HepG2 (cell line): ENCODE measurements around the gene MYOM1. TPM values are rescaled to one million over a fixed set of nuclear protein-coding genes. Genes with fewer than 3 reads are reported as not detected.
A peak's percentile ranks its signal among the peaks of the same experiment; 100 is the strongest.

Experiments used
- ASH2L ChIP-seq: fragments of 300-600, 200-600 bp; sonication (generic); IDR thresholded peaks from 2 replicates; pipeline ENCODE4 v1.7.0; 2017; ENCODE audit warnings: low read depth, mild to moderate bottlenecking, moderate library complexity, mixed read lengths, low read length; ENCODE audit not compliant: insufficient read length
- ATF1 ChIP-seq: IDR thresholded peaks from 2 replicates; pipeline ENCODE4 v1.6.1; 2016; ENCODE audit warnings: mild to moderate bottlenecking, control low read depth
- CREM ChIP-seq, 2 experiments: sonication (generic) in 1 of 2; formaldehyde crosslinking in 1 of 2; IDR thresholded peaks; 2 replicates each; pipeline versions ENCODE4 v1.4.0 to v1.6.1; 2016 to 2020; ENCODE audit warnings: antibody characterized with exemption in 1 of 2, mild to moderate bottlenecking in 1 of 2, missing genetic modification reagents in 1 of 2
- FOXA1 ChIP-seq, 2 experiments: fragments of 450-650 bp in 1 of 2; sonication (generic) in 1 of 2; formaldehyde crosslinking in 1 of 2; IDR thresholded peaks; 2 replicates each; pipeline versions ENCODE4 v1.4.0 to v1.6.1; 2016 to 2020; ENCODE audit warnings: missing genetic modification reagents in 1 of 2
- FOXA3 ChIP-seq: IDR thresholded peaks from 2 replicates; pipeline ENCODE4 v1.6.1; 2016; ENCODE audit warnings: missing genetic modification reagents, missing compliant biosample characterization
- GATAD2A ChIP-seq: IDR thresholded peaks from 2 replicates; pipeline ENCODE4 v1.6.1; 2016
- IKZF1 ChIP-seq: fragments of 450-650 bp; IDR thresholded peaks from 2 replicates; pipeline ENCODE4 v1.7.1; 2016
- NCOA2 ChIP-seq: sonication (generic); formaldehyde crosslinking; IDR thresholded peaks from 2 replicates; pipeline ENCODE4 v1.8.0; 2022; ENCODE audit warnings: inconsistent platforms
- NR2C2 ChIP-seq: sonication (generic); formaldehyde crosslinking; IDR thresholded peaks from 2 replicates; pipeline ENCODE4 v1.4.0; 2020; ENCODE audit warnings: missing genetic modification reagents, mild to moderate bottlenecking, moderate library complexity, borderline replicate concordance
- PHF20 ChIP-seq: sonication (generic); formaldehyde crosslinking; IDR thresholded peaks from 2 replicates; pipeline ENCODE4 v1.5.0; 2020; ENCODE audit warnings: mild to moderate bottlenecking, missing genetic modification reagents
- POLR2A ChIP-seq, 2 experiments: IDR thresholded peaks; 2 replicates each; pipeline ENCODE4 v1.6.1; 2011; ENCODE audit warnings: low read depth in 2 of 2, low read length in 2 of 2, mild to moderate bottlenecking in 1 of 2, moderate library complexity in 1 of 2; ENCODE audit not compliant: insufficient read depth in 1 of 2
- SIN3B ChIP-seq: fragments of 150-350 bp; IDR thresholded peaks from 2 replicates; pipeline ENCODE4 v1.6.1; 2014; ENCODE audit warnings: low read length
- SMAD1 ChIP-seq: sonication (generic); formaldehyde crosslinking; IDR thresholded peaks from 2 replicates; pipeline ENCODE4 v1.4.0; 2020; ENCODE audit warnings: missing genetic modification reagents, low read depth, mild to moderate bottlenecking, borderline replicate concordance
- SNAPC2 ChIP-seq: sonication (generic); formaldehyde crosslinking; IDR thresholded peaks from 2 replicates; pipeline ENCODE4 v1.8.1; 2022; ENCODE audit warnings: mild to moderate bottlenecking, missing genetic modification reagents
- TEAD3 ChIP-seq: optimal IDR thresholded peaks from 2 replicates; pipeline ENCODE3; 2016; ENCODE audit warnings: borderline replicate concordance
- YEATS2 ChIP-seq: sonication (generic); formaldehyde crosslinking; IDR thresholded peaks from 2 replicates; pipeline ENCODE4 v1.4.0; 2020; ENCODE audit warnings: missing genetic modification reagents, borderline replicate concordance
- ZBTB20 ChIP-seq: sonication (generic); formaldehyde crosslinking; IDR thresholded peaks from 2 replicates; pipeline ENCODE4 v1.8.1; 2023; ENCODE audit warnings: missing genetic modification reagents, low read depth, mild to moderate bottlenecking, borderline replicate concordance
- ZKSCAN8 ChIP-seq: IDR thresholded peaks from 2 replicates; pipeline ENCODE4 v1.6.1; 2016; ENCODE audit warnings: borderline replicate concordance, missing genetic modification reagents, missing compliant biosample characterization
- ZNF232 ChIP-seq: sonication (generic); formaldehyde crosslinking; IDR thresholded peaks from 2 replicates; pipeline ENCODE4 v1.4.0; 2020; ENCODE audit warnings: missing genetic modification reagents, borderline replicate concordance
- ZNF256 ChIP-seq: sonication (generic); formaldehyde crosslinking; conservative IDR thresholded peaks from 2 replicates; pipeline ENCODE4 v1.4.0; 2020; ENCODE audit warnings: missing genetic modification reagents
- ZNF296 ChIP-seq: sonication (generic); formaldehyde crosslinking; conservative IDR thresholded peaks from 2 replicates; pipeline ENCODE4 v1.5.0; 2020; ENCODE audit warnings: mild to moderate bottlenecking, missing genetic modification reagents
- ZNF547 ChIP-seq: sonication (generic); formaldehyde crosslinking; IDR thresholded peaks from 2 replicates; pipeline ENCODE4 v1.5.1; 2020; ENCODE audit warnings: mild to moderate bottlenecking, missing genetic modification reagents
- ZNF563 ChIP-seq: sonication (generic); formaldehyde crosslinking; IDR thresholded peaks from 2 replicates; pipeline ENCODE4 v1.8.0; 2022; ENCODE audit warnings: mild to moderate bottlenecking, moderate library complexity, missing genetic modification reagents
- ZNF589 ChIP-seq: sonication (generic); formaldehyde crosslinking; conservative IDR thresholded peaks from 2 replicates; pipeline ENCODE4 v1.8.0; 2022; ENCODE audit warnings: mild to moderate bottlenecking, moderate library complexity, missing genetic modification reagents
- ZNF747 ChIP-seq: sonication (generic); formaldehyde crosslinking; IDR thresholded peaks from 2 replicates; pipeline ENCODE4 v1.8.1; 2023; ENCODE audit warnings: missing genetic modification reagents, mild to moderate bottlenecking, borderline replicate concordance
- ZNF839 ChIP-seq: sonication (generic); formaldehyde crosslinking; IDR thresholded peaks from 2 replicates; pipeline ENCODE4 v1.4.0; 2020; ENCODE audit warnings: missing genetic modification reagents, mild to moderate bottlenecking, borderline replicate concordance
- ZNF883 ChIP-seq: sonication (generic); formaldehyde crosslinking; IDR thresholded peaks from 2 replicates; pipeline ENCODE4 v1.5.1; 2020; ENCODE audit warnings: mild to moderate bottlenecking, missing genetic modification reagents; ENCODE audit errors: not compliant biosample characterization
- polyA plus RNA-seq, 8 experiments: library from polyadenylated mRNA; depleted of rRNA in 3 of 8; stranded (reverse) in 7 of 8; unstranded in 1 of 8; fragments of >200 nt; fragmentation: Illumina TruSeq in 4 of 8; extraction: Trizol in 4 of 8; gene quantifications; 2 replicates each; pipeline versions ENCODE4 v1.2.1 to v1.2.3, GENCODE V29; 2011 to 2016; ENCODE audit warnings: low read depth in 4 of 8, missing spikeins in 1 of 8, mixed read lengths in 1 of 8; ENCODE audit not compliant: insufficient read depth in 1 of 8
- total RNA-seq, 5 experiments: library from RNA; depleted of rRNA; stranded (reverse); fragments of >200 nt; fragmentation: Illumina TruSeq; extraction: Trizol; gene quantifications; 2 replicates each; pipeline ENCODE4 v1.2.3, GENCODE V29; 2016; ENCODE audit warnings: low read depth in 1 of 5
- TF ChIP-seq, protein P1 (sequence below), 2 experiments: IDR thresholded peaks; 2 replicates each; pipeline ENCODE4 v1.6.1; 2011 to 2012; ENCODE audit warnings: low read length in 2 of 2, borderline replicate concordance in 1 of 2, low read depth in 1 of 2, mild to moderate bottlenecking in 1 of 2, moderate library complexity in 1 of 2
- TF ChIP-seq, protein P2 (sequence below): sonication (generic); formaldehyde crosslinking; IDR thresholded peaks from 2 replicates; pipeline ENCODE4 v1.5.0; 2020; ENCODE audit warnings: mild to moderate bottlenecking, low read depth, missing genetic modification reagents, borderline replicate concordance

MYOM1 gene
- total and polyA plus RNA-seq, 2 of the 13 experiments (the other 11 are each of a cell fraction or from before 2014, with no cell fraction given): 0.46 to 0.98 TPM

DNA sequence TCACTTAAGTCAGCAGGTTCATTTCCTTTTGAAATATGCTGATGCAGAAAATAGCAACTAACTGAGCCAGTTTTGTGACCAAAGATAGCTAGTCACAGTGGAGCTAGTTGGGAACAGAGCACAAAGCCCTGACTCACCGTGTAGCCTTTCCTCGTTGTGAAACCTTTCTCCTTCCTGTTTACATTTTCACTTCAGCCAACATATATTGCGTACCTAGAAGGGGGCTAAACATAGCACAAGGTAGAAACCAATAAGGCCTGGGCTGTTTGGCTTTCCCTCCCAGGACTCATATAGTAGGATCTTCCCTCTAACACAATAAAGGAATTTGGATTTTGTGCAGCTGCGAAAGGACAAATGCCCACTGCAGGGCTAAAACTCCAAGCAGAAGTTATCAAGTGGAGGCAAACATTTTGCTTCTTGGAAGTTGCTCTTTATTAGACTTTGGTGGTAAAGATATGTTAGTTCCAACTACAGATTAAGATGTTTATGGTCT, 182.3 kb downstream of the MYOM1 start (continued):
- TF ChIP-seq CREM (IDR thresholded peaks at IDR 0.05) (peak; percentile 84), CREM (CRISPR knock-in tag; IDR thresholded peaks at IDR 0.05) (no peak), ZNF256 (no peak), ASH2L (peak; percentile 42), NR2C2 (CRISPR knock-in tag) (peak; percentile 60; the same call in 1 of the 2 replicates), SMAD1 (CRISPR knock-in tag) (no peak), ZNF563 (CRISPR knock-in tag) (no peak), ZNF839 (CRISPR knock-in tag) (no peak), NCOA2 (peak; percentile 96), FOXA3 (peak; percentile 99), SNAPC2 (CRISPR knock-in tag) (no peak), ZNF883 (no peak), ZNF547 (CRISPR knock-in tag) (no peak), SIN3B (peak; percentile 35; the same call in 1 of the 2 replicates), POLR2A (IDR thresholded peaks at IDR 0.05; ENCODE audit: insufficient read depth in 1 of 2, low read depth in 2 of 2, low read length in 2 of 2) (peak in 1 of 2 experiments; percentile 44; a peak in 1 of 4 replicates), ZNF747 (CRISPR knock-in tag) (no peak; the same call in 1 of the 2 replicates), ZNF589 (no peak), GATAD2A (peak; percentile 99), TEAD3 (CRISPR knock-in tag) (peak; percentile 95), FOXA1 (IDR thresholded peaks at IDR 0.05) (peak; percentile 83), FOXA1 (CRISPR knock-in tag; IDR thresholded peaks at IDR 0.05) (peak; percentile 98), ZKSCAN8 (CRISPR knock-in tag) (peak; percentile 97), IKZF1 (no peak), ATF1 (CRISPR knock-in tag) (peak; percentile 58; the same call in 1 of the 2 replicates), ZBTB20 (CRISPR knock-in tag) (peak; percentile 98), YEATS2 (CRISPR knock-in tag) (peak; percentile 81; the same call in 1 of the 2 replicates), ZNF296 (CRISPR knock-in tag) (no peak), ZNF232 (CRISPR knock-in tag) (0 out of 2 replicates have a peak, but pooled peaks have one; percentile 66), PHF20 (CRISPR knock-in tag) (no peak)
- TF ChIP-seq, protein P1, sequence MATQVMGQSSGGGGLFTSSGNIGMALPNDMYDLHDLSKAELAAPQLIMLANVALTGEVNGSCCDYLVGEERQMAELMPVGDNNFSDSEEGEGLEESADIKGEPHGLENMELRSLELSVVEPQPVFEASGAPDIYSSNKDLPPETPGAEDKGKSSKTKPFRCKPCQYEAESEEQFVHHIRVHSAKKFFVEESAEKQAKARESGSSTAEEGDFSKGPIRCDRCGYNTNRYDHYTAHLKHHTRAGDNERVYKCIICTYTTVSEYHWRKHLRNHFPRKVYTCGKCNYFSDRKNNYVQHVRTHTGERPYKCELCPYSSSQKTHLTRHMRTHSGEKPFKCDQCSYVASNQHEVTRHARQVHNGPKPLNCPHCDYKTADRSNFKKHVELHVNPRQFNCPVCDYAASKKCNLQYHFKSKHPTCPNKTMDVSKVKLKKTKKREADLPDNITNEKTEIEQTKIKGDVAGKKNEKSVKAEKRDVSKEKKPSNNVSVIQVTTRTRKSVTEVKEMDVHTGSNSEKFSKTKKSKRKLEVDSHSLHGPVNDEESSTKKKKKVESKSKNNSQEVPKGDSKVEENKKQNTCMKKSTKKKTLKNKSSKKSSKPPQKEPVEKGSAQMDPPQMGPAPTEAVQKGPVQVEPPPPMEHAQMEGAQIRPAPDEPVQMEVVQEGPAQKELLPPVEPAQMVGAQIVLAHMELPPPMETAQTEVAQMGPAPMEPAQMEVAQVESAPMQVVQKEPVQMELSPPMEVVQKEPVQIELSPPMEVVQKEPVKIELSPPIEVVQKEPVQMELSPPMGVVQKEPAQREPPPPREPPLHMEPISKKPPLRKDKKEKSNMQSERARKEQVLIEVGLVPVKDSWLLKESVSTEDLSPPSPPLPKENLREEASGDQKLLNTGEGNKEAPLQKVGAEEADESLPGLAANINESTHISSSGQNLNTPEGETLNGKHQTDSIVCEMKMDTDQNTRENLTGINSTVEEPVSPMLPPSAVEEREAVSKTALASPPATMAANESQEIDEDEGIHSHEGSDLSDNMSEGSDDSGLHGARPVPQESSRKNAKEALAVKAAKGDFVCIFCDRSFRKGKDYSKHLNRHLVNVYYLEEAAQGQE (IDR thresholded peaks at IDR 0.05; ENCODE audit: borderline replicate concordance in 1 of 2, low read depth in 1 of 2, low read length in 2 of 2): peak in 1 of 2 experiments; percentile 74; a peak in 1 of 4 replicates
- TF ChIP-seq, protein P2, sequence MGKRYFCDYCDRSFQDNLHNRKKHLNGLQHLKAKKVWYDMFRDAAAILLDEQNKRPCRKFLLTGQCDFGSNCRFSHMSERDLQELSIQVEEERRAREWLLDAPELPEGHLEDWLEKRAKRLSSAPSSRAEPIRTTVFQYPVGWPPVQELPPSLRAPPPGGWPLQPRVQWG (CRISPR knock-in tag): no peak
